Measurements from ENCODE around the gene NPR2.

Gene NPR2

GRCh38 chr9:35756275-35757225, 34.8 kb upstream of the NPR2 start:
- in situ Hi-C loops (cut with MboI; ENCODE audit: low sequenced_read_pairs) = no loop called here
- peak; percentile 41 to 87 for DNase-seq (ENCODE audit: low spot score in 2 of 2)
- Histone ChIP-seq H3K9me3 (no peaks in the 10 kb centered on the region), H3K4me1 (peaks cover 27% of the 10 kb centered on the region), H3K27me3 (ENCODE audit: low read depth) (no peaks in the 10 kb centered on the region), H3K4me3 (peak overlapping the region; percentile 69), H3K36me3 (replicated peaks) (peaks cover 30% of the 10 kb centered on the region)

- in situ Hi-C loops (cut with MboI; ENCODE audit: low sequenced_read_pairs) = no loop called here
- H3K4me3 ChIP-seq = peak overlapping the region; percentile 69
- no peaks in the 10 kb centered on the region for H3K27me3 ChIP-seq (ENCODE audit: low read depth)
- peak; percentile 53 to 72 for DNase-seq (ENCODE audit: low spot score in 2 of 2)
- H3K4me1 ChIP-seq = peaks cover 33% of the 10 kb centered on the region
- no peaks in the 10 kb centered on the region for H3K9me3 ChIP-seq
- H3K36me3 ChIP-seq (replicated peaks) = peaks cover 24% of the 10 kb centered on the region
These were observed 34.0 kb upstream of the NPR2 start for GRCh38 chr9:35757226-35757891.

- Histone ChIP-seq H3K4me3 (peak overlapping the region; percentile 69), H3K36me3 (replicated peaks) (peaks cover 19% of the 10 kb centered on the region), H3K4me1 (peaks cover 37% of the 10 kb centered on the region), H3K9me3 (no peaks in the 10 kb centered on the region), H3K27me3 (ENCODE audit: low read depth) (no peaks in the 10 kb centered on the region)
- no peak for DNase-seq (ENCODE audit: low spot score in 2 of 2)
- in situ Hi-C loops (cut with MboI; ENCODE audit: low sequenced_read_pairs) = no loop called here
These were observed 33.5 kb upstream of the NPR2 start for GRCh38 chr9:35757892-35758275.

GRCh38 chr9:35758475-35759050, 32.8 kb upstream of the NPR2 start:
- in situ Hi-C loops (cut with MboI; ENCODE audit: low sequenced_read_pairs) = no loop called here
- no peak for DNase-seq (ENCODE audit: low spot score in 2 of 2)
- Histone ChIP-seq H3K27me3 (ENCODE audit: low read depth) (no peaks in the 10 kb centered on the region), H3K4me1 (peaks cover 40% of the 10 kb centered on the region), H3K9me3 (no peaks in the 10 kb centered on the region), H3K4me3 (no peak overlapping the region), H3K36me3 (replicated peaks) (peaks cover 12% of the 10 kb centered on the region)

DNA sequence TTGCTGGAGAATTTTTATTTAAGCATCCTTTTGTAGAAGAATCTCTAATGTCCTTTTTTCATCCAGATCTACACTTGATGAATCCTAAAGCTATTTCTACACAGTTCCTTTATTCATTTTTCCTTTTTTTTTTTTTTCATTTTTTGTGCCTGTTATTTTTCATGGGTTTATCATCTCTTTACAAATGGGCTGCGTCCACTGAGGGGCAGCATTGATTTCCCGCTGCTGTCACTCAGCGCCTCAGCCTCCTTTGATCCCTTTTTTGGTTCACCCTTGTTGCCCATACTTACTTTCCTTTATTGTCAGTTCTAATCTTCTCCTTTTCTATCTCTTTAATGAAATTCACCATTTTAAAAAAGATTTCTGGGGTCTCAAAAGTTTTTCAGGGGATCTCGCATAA, 31.6 kb upstream of the NPR2 start:
- H3K9me3 ChIP-seq = no peaks in the 10 kb centered on the region
- no peak overlapping the region for H3K4me3 ChIP-seq
- peaks cover 4% of the 10 kb centered on the region; the same call in 1 of the 2 replicates for H3K36me3 ChIP-seq (replicated peaks)
- in situ Hi-C loops (cut with MboI; ENCODE audit: low sequenced_read_pairs) = no loop called here
- H3K27me3 ChIP-seq (ENCODE audit: low read depth) = no peaks in the 10 kb centered on the region
- H3K4me1 ChIP-seq = peaks cover 41% of the 10 kb centered on the region
- no peak for DNase-seq (ENCODE audit: low spot score in 2 of 2)

DNA sequence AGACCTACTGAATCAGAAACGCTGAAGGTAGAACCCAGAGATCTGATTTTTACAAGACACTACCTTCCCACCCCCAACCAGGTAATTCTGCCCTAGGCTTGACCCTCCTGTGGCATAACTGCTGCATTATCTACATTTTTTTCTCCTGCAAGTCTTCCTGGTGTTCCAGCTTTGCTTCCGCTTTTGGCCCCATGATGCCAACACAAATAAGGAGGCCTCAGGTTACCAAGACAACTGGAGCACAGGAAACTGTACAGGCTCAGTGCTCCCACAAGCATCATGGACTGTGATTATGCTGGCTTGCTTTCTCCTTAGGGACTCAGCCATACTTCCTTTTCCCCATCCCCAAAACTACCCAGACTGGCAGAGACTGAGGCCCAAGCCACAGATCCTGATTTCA, 30.7 kb upstream of the NPR2 start:
- no peak for DNase-seq (ENCODE audit: low spot score in 2 of 2)
- in situ Hi-C loops (cut with MboI; ENCODE audit: low sequenced_read_pairs) = no loop called here
- H3K36me3 ChIP-seq (replicated peaks) = no peaks in the 10 kb centered on the region
- H3K4me1 ChIP-seq = peaks cover 43% of the 10 kb centered on the region
- H3K9me3 ChIP-seq = no peaks in the 10 kb centered on the region
- no peak overlapping the region for H3K4me3 ChIP-seq
- no peaks in the 10 kb centered on the region for H3K27me3 ChIP-seq (ENCODE audit: low read depth)

- Histone ChIP-seq H3K27me3 (ENCODE audit: low read depth) (no peaks in the 10 kb centered on the region), H3K4me3 (no peak overlapping the region), H3K36me3 (replicated peaks) (no peaks in the 10 kb centered on the region), H3K9me3 (no peaks in the 10 kb centered on the region), H3K4me1 (peaks cover 47% of the 10 kb centered on the region)
- in situ Hi-C loops (cut with MboI; ENCODE audit: low sequenced_read_pairs) = no loop called here
- DNase-seq (ENCODE audit: low spot score in 2 of 2) = peak in 1 of 2 experiments; percentile 98
These were observed 28.2 kb upstream of the NPR2 start for GRCh38 chr9:35763181-35763580.

DNA sequence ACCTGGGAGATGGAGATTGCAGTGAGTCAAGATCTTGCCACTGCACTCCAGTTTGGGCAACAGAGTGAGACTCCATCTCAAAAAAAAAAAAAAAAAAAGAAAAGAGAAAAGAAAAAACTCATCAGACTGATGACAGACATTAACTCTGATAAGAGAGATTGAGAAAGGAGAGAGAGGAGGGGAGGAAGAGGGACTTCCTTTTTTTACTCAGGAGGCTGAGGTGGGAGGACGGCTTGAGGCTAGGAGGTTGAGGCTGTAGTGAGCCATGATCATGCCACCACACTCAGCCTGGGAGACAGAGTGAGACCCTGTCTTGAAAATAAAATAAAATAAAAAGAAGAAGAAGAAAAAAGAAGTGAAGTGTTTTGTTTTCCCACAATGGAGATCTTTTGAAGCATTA, 27.6 kb upstream of the NPR2 start:
- no peak overlapping the region for H3K4me3 ChIP-seq
- in situ Hi-C loops (cut with MboI; ENCODE audit: low sequenced_read_pairs) = no loop called here
- H3K4me1 ChIP-seq = peaks cover 40% of the 10 kb centered on the region
- H3K9me3 ChIP-seq = no peaks in the 10 kb centered on the region
- no peak for DNase-seq (ENCODE audit: low spot score in 2 of 2)
- H3K27me3 ChIP-seq (ENCODE audit: low read depth) = no peaks in the 10 kb centered on the region
- no peaks in the 10 kb centered on the region for H3K36me3 ChIP-seq (replicated peaks)

DNA sequence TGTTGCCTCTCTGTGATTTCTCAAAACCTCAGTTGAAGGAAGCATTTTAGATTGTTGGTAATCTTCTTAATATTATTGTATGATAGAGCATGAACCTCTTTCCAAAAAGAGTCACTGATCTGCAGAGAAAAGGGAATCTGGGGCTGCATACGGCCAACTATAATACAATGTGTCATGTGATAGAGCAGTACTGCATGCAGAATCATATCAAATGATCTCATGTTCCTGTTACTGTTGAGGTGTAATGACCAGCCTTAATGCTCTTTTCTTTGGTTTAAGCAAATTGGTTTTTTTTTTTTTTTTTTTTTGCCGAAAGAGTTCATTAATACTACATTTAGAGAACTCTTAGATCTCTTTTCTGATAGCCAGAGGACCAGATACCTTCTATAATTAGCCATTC, 24.4 kb upstream of the NPR2 start:
- Histone ChIP-seq H3K4me3 (no peak overlapping the region), H3K4me1 (peaks cover 36% of the 10 kb centered on the region), H3K27me3 (ENCODE audit: low read depth) (no peaks in the 10 kb centered on the region), H3K9me3 (no peaks in the 10 kb centered on the region), H3K36me3 (replicated peaks) (no peaks in the 10 kb centered on the region)
- in situ Hi-C loops (cut with MboI; ENCODE audit: low sequenced_read_pairs) = no loop called here
- no peak for DNase-seq (ENCODE audit: low spot score in 2 of 2)

GRCh38 chr9:35767458-35767857, 23.9 kb upstream of the NPR2 start:
- in situ Hi-C loops (cut with MboI; ENCODE audit: low sequenced_read_pairs) = no loop called here
- Histone ChIP-seq H3K4me1 (peaks cover 34% of the 10 kb centered on the region), H3K27me3 (ENCODE audit: low read depth) (no peaks in the 10 kb centered on the region), H3K36me3 (replicated peaks) (no peaks in the 10 kb centered on the region), H3K4me3 (no peak overlapping the region), H3K9me3 (no peaks in the 10 kb centered on the region)
- no peak for DNase-seq (ENCODE audit: low spot score in 2 of 2)

- H3K36me3 ChIP-seq (replicated peaks) = no peaks in the 10 kb centered on the region; the same call in 1 of the 2 replicates
- peaks cover 30% of the 10 kb centered on the region for H3K4me1 ChIP-seq
- H3K9me3 ChIP-seq = no peaks in the 10 kb centered on the region
- H3K27me3 ChIP-seq (ENCODE audit: low read depth) = no peaks in the 10 kb centered on the region
- DNase-seq (ENCODE audit: low spot score in 2 of 2) = no peak
- in situ Hi-C loops (cut with MboI; ENCODE audit: low sequenced_read_pairs) = no loop called here
- H3K4me3 ChIP-seq = no peak overlapping the region
These were observed 21.6 kb upstream of the NPR2 start for GRCh38 chr9:35769763-35770162.

- no peak for DNase-seq (ENCODE audit: low spot score in 2 of 2)
- no peaks in the 10 kb centered on the region for H3K27me3 ChIP-seq (ENCODE audit: low read depth)
- in situ Hi-C loops (cut with MboI; ENCODE audit: low sequenced_read_pairs) = no loop called here
- H3K9me3 ChIP-seq = no peaks in the 10 kb centered on the region
- H3K4me1 ChIP-seq = peaks cover 39% of the 10 kb centered on the region
- no peak overlapping the region for H3K4me3 ChIP-seq
- H3K36me3 ChIP-seq (replicated peaks) = no peaks in the 10 kb centered on the region; the same call in 1 of the 2 replicates
These were observed 20.3 kb upstream of the NPR2 start for GRCh38 chr9:35771075-35771433.

GRCh38 chr9:35771534-35771933, 19.9 kb upstream of the NPR2 start:
- H3K4me1 ChIP-seq = peaks cover 40% of the 10 kb centered on the region
- H3K36me3 ChIP-seq (replicated peaks) = no peaks in the 10 kb centered on the region; the same call in 1 of the 2 replicates
- H3K27me3 ChIP-seq (ENCODE audit: low read depth) = no peaks in the 10 kb centered on the region
- H3K4me3 ChIP-seq = no peak overlapping the region
- DNase-seq (ENCODE audit: low spot score in 2 of 2) = peak in 1 of 2 experiments; percentile 53
- H3K9me3 ChIP-seq = no peaks in the 10 kb centered on the region
- in situ Hi-C loops (cut with MboI; ENCODE audit: low sequenced_read_pairs) = no loop called here

GRCh38 chr9:35771943-35772342, 19.4 kb upstream of the NPR2 start:
- H3K4me1 ChIP-seq = peaks cover 37% of the 10 kb centered on the region
- no peaks in the 10 kb centered on the region for H3K27me3 ChIP-seq (ENCODE audit: low read depth)
- in situ Hi-C loops (cut with MboI; ENCODE audit: low sequenced_read_pairs) = no loop called here
- no peak for DNase-seq (ENCODE audit: low spot score in 2 of 2)
- H3K9me3 ChIP-seq = no peaks in the 10 kb centered on the region
- no peak overlapping the region for H3K4me3 ChIP-seq
- H3K36me3 ChIP-seq (replicated peaks) = no peaks in the 10 kb centered on the region; the same call in 1 of the 2 replicates

All from HAP-1 (cell line).